GM12878 (cell line): ENCODE results near the gene FAM210A. TPM values are rescaled to one million over a fixed set of nuclear protein-coding genes. Genes with fewer than 3 reads are reported as not detected.

Experiments used
- ATAC-seq: fragments of 200-7000 bp; cut with Tn5 transposase; 3 replicates; pipeline ENCODE4 v1.9.1; 2020; ENCODE audit warnings: mild to moderate bottlenecking, moderate library complexity
- BruUV-seq: library from RNA; stranded (reverse); fragments of 400-500 nt; replicated peaks from 2 replicates; lab custom pipeline; 2021; lab: Mats Ljungman, UMichigan
- CTCF ChIA-PET: fragments of 300-600 bp; sonication (Branson Sonifier 250); formaldehyde crosslinking; extraction: SDS; loops from one replicate; lab custom pipeline; 2021; ENCODE audit warnings: inconsistent platforms; lab: Yijun Ruan, JAX
- POLR2A ChIA-PET: fragments of 350-600 bp; formaldehyde crosslinking; extraction: SDS; loops from one replicate; lab custom pipeline; 2021; ENCODE audit warnings: inconsistent platforms; lab: Charles Lee
- RAD21 ChIA-PET: fragments of 300-600 bp; sonication (Branson Sonifier 250); formaldehyde crosslinking; loops from one replicate; lab custom pipeline; 2023; ENCODE audit warnings: antibody characterized with exemption; ENCODE audit not compliant: unreplicated experiment; lab: Charles Lee
- SMC1A ChIA-PET: fragments of 300-600 bp; sonication (Branson Sonifier 250); formaldehyde crosslinking; loops from one replicate; lab custom pipeline; 2023; ENCODE audit not compliant: unreplicated experiment, uncharacterized antibody; lab: Charles Lee
- DNase-seq: peaks from one replicate; pipeline ENCODE4 v3.0.0-alpha.2; 2011; ENCODE audit warnings: low read depth, low spot score
- FAIRE-seq: peaks from 3 replicates; lab custom pipeline; 2011; peaks lifted over from hg19 to GRCh38; lab: Jason Lieb, UNC
- H2AFZ ChIP-seq: 2 replicates; pipeline ENCODE4 v1.6.0; 2011; ENCODE audit warnings: low read depth, low read length, control low read depth; ENCODE audit not compliant: control insufficient read depth
- H3K27ac ChIP-seq: 2 replicates; pipeline ENCODE4 v1.5.1; 2011; ENCODE audit warnings: control low read depth; ENCODE audit not compliant: control insufficient read depth, insufficient read depth
- H3K27me3 ChIP-seq, 2 experiments: replicated peaks in 1 of 2; 2 replicates each; pipeline versions ENCODE4 v1.6.0 to v1.6.1; 2011; ENCODE audit warnings: low read length in 1 of 2; ENCODE audit not compliant: control insufficient read depth in 2 of 2, insufficient read depth in 2 of 2
- H3K36me3 ChIP-seq, 2 experiments: 2 replicates each; pipeline ENCODE4 v1.5.1; 2011; ENCODE audit warnings: low read length in 1 of 2; ENCODE audit not compliant: control insufficient read depth in 2 of 2, insufficient read depth in 2 of 2
- H3K4me1 ChIP-seq: 2 replicates; pipeline ENCODE4 v1.6.1; 2011; ENCODE audit warnings: mild to moderate bottlenecking, low read length, moderate library complexity, mixed read lengths; ENCODE audit not compliant: control insufficient read depth, insufficient read depth
- H3K4me2 ChIP-seq: 2 replicates; pipeline ENCODE4 v1.6.0; 2011; ENCODE audit warnings: control low read depth; ENCODE audit not compliant: control insufficient read depth, insufficient read depth
- H3K4me3 ChIP-seq: fragments of 200-600 bp; sonication (generic); 2 replicates; pipeline ENCODE4 v1.5.1; 2016
- H3K79me2 ChIP-seq: 2 replicates; pipeline ENCODE4 v1.6.0; 2011; ENCODE audit warnings: low read length; ENCODE audit not compliant: control insufficient read depth, insufficient read depth
- H3K9ac ChIP-seq: 2 replicates; pipeline ENCODE4 v1.8.0; 2011; ENCODE audit warnings: low read length, control low read depth, mixed read lengths; ENCODE audit not compliant: control insufficient read depth, insufficient read depth
- H3K9me3 ChIP-seq: replicated peaks from 3 replicates; pipeline ENCODE4 v1.5.1; 2011; ENCODE audit warnings: mild to moderate bottlenecking, low read length; ENCODE audit not compliant: control insufficient read depth, insufficient read depth
- H4K20me1 ChIP-seq: 2 replicates; pipeline ENCODE4 v1.6.0; 2011; ENCODE audit not compliant: control insufficient read depth, insufficient read depth
- ATF7 ChIP-seq: fragments of 450-650 bp; IDR thresholded peaks from 2 replicates; pipeline ENCODE4 v1.6.1; 2016; ENCODE audit warnings: low read depth, mild to moderate bottlenecking
- CEBPZ ChIP-seq: fragments of 150-350 bp; IDR thresholded peaks from 2 replicates; pipeline ENCODE4 v1.6.1; 2016; ENCODE audit warnings: low read depth, low read length
- POLR2A ChIP-seq: IDR thresholded peaks from 2 replicates; pipeline ENCODE4 v1.6.1; 2011; ENCODE audit warnings: low read depth, mild to moderate bottlenecking, low read length
- SPI1 ChIP-seq: IDR thresholded peaks from 2 replicates; pipeline ENCODE4 v1.6.1; 2011; ENCODE audit warnings: low read depth, mild to moderate bottlenecking, low read length, moderate library complexity, borderline replicate concordance; ENCODE audit not compliant: insufficient read depth
- WGBS: methylation state at CpG from one replicate; pipeline ENCODE4 v1.1.6; 2016; ENCODE audit warnings: low lambda C conversion rate; ENCODE audit not compliant: insufficient replicate concordance, insufficient coverage; ENCODE audit errors: missing lambda C conversion rate; 5-methylcytosine and 5-hydroxymethylcytosine counted together
- in situ Hi-C: fragments of 300-500 bp; cut with MboI; formaldehyde crosslinking; loops from 9 replicates; pipeline ENCODE4 v1.14.3; 2018; ENCODE audit warnings: mixed read lengths
- intact Hi-C: fragments of 100-400 bp; cut with micrococcal nuclease; formaldehyde crosslinking; loops from one replicate; pipeline ENCODE4 v1.14.2; 2022; ENCODE audit not compliant: unreplicated experiment
- polyA plus RNA-seq, 11 experiments: library from polyadenylated mRNA; depleted of rRNA in 4 of 11; unstranded in 6 of 11; stranded (reverse) in 5 of 11; fragments of >200 nt; fragmentation: Nextera tagmentation in 4 of 11; fragmentation: Illumina TruSeq in 1 of 11; extraction: Ambion mirVana in 4 of 11; extraction: Trizol in 1 of 11; gene quantifications; 1 replicate in 1 of 11; 2 replicates in 10 of 11; pipeline versions ENCODE4 v1.2.1 to v1.2.3, GENCODE V29; 2011 to 2016; ENCODE audit warnings: inconsistent platforms in 2 of 11, missing spikeins in 2 of 11, low read depth in 1 of 11
- total RNA-seq, 4 experiments: library from RNA; depleted of rRNA in 3 of 4; stranded (reverse); fragments of >200 nt in 3 of 4; fragmentation: Illumina TruSeq in 1 of 4; extraction: Trizol in 1 of 4; gene quantifications; 2 replicates each; pipeline versions ENCODE4 v1.2.1 to v1.2.3, GENCODE V29; 2013 to 2021

FAM210A gene
- total and polyA plus RNA-seq, 10 of the 15 experiments (the other 5 are each of a cell fraction or from before 2014, with no cell fraction given), result 10.3 to 56.3 (median 17.7) TPM

GRCh38 chr18:13622751-13623150, 103.6 kb downstream of the FAM210A start (continued):
- TF ChIP-seq CEBPZ, result no peak
- TF ChIP-seq ATF7, result no peak

GRCh38 chr18:13621886-13622619, 104.3 kb downstream of the FAM210A start:
- in situ Hi-C loops (no loop called here), intact Hi-C loops (no loop called here)
- ATAC-seq (no peak), DNase-seq (no peak), FAIRE-seq (no peak)
- ChIA-PET RAD21 (interaction anchor here (1.5 kb wide), 1 partner anchor 62 kb away, joined by 5 read pairs; no protein-coding TSS in a partner anchor), POLR2A (no interaction called here), SMC1A (no interaction called here), CTCF (interaction anchor here (0.7 to 2.3 kb wide), 5 partner anchors 59 to 180 kb away, joined by 3 to 7 read pairs (median 3); no protein-coding TSS in a partner anchor)
- Histone ChIP-seq H4K20me1 (no peaks in the 10 kb centered on the region), H3K36me3 (no peaks in the 10 kb centered on the region; a peak in 2 of 4 replicates), H2AFZ (no peak overlapping the region), H3K27me3 (no peaks in the 10 kb centered on the region), H3K4me3 (no peak overlapping the region), H3K79me2 (no peaks in the 10 kb centered on the region; the same call in none of the 2 replicates), H3K4me1 (peaks cover 2% of the 10 kb centered on the region), H3K4me2 (no peak overlapping the region), H3K9ac (no peak overlapping the region), H3K9me3 (no peaks in the 10 kb centered on the region), H3K27ac (no peak overlapping the region)
- 0 out of 2 replicates have a peak, but pooled peaks have one; percentile 16 for TF ChIP-seq POLR2A
- TF ChIP-seq SPI1, result no peak
- no TSS peak for BruUV-seq
- WGBS, result 81% methylated on average over 18 of the region's 19 CpGs
